ENCODE measurements around the gene GRK5. TPM values are rescaled to one million over a fixed set of nuclear protein-coding genes. Genes with fewer than 3 reads are reported as not detected.

Gene GRK5
- total RNA-seq, 2 experiments from 2014 or later, result 11.4 to 13.3 TPM

- ChIA-PET POLR2A (no interaction called here), CTCF (interaction anchor here (0.6 to 3.2 kb wide), 27 partner anchors 8 to 341 kb away, joined by 3 to 21 read pairs (median 4); partner anchors contain the start of gene GRK5)
These were observed 238.6 kb downstream of the GRK5 start for GRCh38 chr10:119445935-119446317.

GRCh38 chr10:119446441-119447277 lies 239.3 kb downstream of the GRK5 start:
- POLR2A ChIA-PET, result no interaction called here

GRCh38 chr10:119447421-119447820 lies 240.1 kb downstream of the GRK5 start:
- ChIA-PET CTCF (interaction anchor here (1.0 kb wide), 1 partner anchor 249 kb away, joined by 3 read pairs; no protein-coding TSS in a partner anchor), POLR2A (no interaction called here)

More at GRCh38 chr10:119446441-119447277, 239.3 kb downstream of the GRK5 start:
- CTCF ChIA-PET, result interaction anchor here (0.6 to 1.9 kb wide), 4 partner anchors 21 to 267 kb away, joined by 3 to 5 read pairs (median 4); no protein-coding TSS in a partner anchor

- POLR2A ChIA-PET, result no interaction called here
- CTCF ChIA-PET, result interaction anchor here (1.0 kb wide), 1 partner anchor 249 kb away, joined by 3 read pairs; no protein-coding TSS in a partner anchor
These were observed 240.6 kb downstream of the GRK5 start for GRCh38 chr10:119447823-119448546.

- ChIA-PET POLR2A (no interaction called here), CTCF (interaction anchor here (0.6 to 1.5 kb wide), 3 partner anchors 91 to 250 kb away, joined by 3 read pairs; partner anchors contain the start of gene GRK5)
These were observed 241.5 kb downstream of the GRK5 start for GRCh38 chr10:119448628-119449584.

DNA sequence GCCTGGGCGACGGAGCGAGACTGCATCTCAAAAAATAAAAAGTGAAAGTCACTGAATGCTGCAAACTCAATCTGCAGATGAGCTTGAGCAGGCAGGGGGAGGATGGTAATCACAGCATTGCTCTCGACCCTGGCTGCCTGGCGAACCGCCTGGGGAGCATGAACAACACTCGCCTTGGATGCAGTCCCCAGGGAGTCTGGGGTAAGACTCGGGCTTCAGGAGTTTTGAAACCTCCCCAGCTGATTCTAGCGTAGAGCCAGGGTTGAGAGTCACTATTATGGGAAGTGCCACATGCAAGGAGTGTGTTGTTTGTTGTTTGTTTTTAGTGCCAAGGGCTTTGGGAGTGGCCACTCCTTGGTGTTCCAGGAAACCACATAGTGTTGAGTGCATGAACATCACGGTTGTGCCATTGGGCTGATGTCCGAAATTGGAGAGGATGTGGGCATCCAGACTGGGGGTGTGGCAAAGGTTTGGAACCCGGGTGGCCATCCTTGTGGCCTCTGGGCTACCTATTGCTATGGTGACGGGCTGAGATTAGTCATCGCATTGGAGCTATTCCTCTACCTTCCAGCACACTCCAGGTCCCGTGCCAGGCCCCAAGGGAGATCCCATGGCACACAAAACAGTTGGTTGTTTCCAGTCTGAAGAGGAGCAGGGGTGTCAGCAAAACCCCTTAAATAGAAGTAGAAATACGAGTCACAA lies 242.5 kb downstream of the GRK5 start:
- ChIA-PET POLR2A (no interaction called here), CTCF (interaction anchor here (0.6 to 1.5 kb wide), 3 partner anchors 92 to 251 kb away, joined by 3 read pairs; partner anchors contain the start of gene GRK5)

DNA sequence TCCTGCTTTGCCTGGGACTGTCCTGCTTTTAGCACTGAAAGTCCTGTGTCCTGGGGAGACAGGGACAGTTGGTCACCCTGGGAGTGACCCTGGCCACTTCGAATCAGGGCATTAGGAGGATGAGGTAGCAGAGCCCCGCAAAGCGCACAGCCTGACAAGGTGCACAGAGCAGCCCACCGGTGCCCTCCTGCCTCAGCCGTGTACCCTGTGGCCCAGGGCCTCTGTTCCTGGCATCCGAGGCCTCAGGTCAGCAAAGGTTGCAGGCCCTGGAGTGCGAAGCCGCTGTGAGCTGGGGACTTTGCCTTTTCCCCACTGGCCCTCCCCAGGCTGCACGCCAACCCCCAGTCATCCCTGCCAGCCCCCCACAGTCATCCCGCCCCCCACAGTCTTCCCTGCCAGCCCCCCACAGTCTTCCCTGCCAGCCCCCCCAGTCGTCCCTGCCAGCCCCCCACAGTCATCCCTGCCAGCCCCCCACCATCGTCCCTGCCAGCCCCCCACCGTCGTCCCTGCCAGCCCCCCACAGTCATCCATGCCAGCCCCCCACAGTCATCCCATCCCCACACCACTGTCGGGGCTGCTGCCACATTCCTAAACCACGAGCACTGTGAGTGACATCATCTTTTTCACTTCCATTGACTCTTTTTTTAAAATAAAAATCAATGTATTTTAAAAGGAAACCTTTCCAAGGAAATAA lies 243.4 kb downstream of the GRK5 start:
- ChIA-PET CTCF (no interaction called here), POLR2A (no interaction called here)

GRCh38 chr10:119451300-119451896 lies 244.0 kb downstream of the GRK5 start:
- CTCF ChIA-PET, result no interaction called here
- POLR2A ChIA-PET, result no interaction called here

GRCh38 chr10:119452396-119452795 lies 245.0 kb downstream of the GRK5 start:
- ChIA-PET POLR2A (no interaction called here), CTCF (no interaction called here)

GRCh38 chr10:119453313-119453712 lies 245.9 kb downstream of the GRK5 start:
- CTCF ChIA-PET, result interaction anchor here (1.1 to 1.7 kb wide), 2 partner anchors 8 to 36 kb away, joined by 3 to 4 read pairs; no protein-coding TSS in a partner anchor
- POLR2A ChIA-PET, result no interaction called here

DNA sequence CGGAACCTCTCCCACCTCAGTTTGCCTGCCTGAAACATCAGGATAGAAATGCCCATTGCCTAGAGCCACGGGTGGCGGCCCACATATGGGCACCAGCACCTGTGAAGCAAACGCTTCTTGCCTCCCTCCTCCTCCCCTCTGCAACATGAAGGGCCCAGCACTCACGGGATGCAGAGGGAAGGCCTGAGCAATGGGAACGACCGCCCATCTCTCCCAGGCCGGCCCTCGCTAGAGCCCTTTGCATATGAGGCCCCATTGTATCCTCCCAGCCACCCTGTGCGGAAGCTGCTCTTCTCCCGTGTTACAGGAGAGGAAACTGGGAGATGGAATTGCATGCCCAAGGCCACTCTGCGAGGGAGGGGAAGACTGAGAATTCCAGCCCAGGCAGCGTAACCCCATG lies 246.9 kb downstream of the GRK5 start:
- ChIA-PET CTCF (interaction anchor here (1.7 kb wide), 1 partner anchor 9 kb away, joined by 4 read pairs; no protein-coding TSS in a partner anchor), POLR2A (no interaction called here)

DNA sequence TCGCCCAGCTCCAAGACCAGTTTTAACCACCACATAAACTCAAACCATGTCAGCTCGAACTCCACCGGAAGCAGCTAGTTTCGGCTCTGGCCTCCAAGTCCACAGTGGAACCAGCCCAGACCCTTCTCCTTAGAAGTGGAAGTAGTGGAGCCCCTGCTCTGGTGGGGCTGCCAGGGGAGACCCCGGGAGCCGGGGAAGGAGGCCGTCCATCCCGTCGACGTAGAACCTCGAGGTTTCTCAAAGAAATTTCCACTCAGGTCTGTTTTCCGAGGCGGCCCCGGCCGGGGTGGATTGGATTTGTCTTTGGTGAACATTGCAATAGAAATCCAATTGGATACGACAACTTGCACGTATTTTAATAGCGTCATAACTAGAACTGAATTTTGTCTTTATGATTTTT lies 247.6 kb downstream of the GRK5 start:
- ChIA-PET POLR2A (no interaction called here), CTCF (interaction anchor here (1.7 kb wide), 1 partner anchor 10 kb away, joined by 4 read pairs; no protein-coding TSS in a partner anchor)

DNA sequence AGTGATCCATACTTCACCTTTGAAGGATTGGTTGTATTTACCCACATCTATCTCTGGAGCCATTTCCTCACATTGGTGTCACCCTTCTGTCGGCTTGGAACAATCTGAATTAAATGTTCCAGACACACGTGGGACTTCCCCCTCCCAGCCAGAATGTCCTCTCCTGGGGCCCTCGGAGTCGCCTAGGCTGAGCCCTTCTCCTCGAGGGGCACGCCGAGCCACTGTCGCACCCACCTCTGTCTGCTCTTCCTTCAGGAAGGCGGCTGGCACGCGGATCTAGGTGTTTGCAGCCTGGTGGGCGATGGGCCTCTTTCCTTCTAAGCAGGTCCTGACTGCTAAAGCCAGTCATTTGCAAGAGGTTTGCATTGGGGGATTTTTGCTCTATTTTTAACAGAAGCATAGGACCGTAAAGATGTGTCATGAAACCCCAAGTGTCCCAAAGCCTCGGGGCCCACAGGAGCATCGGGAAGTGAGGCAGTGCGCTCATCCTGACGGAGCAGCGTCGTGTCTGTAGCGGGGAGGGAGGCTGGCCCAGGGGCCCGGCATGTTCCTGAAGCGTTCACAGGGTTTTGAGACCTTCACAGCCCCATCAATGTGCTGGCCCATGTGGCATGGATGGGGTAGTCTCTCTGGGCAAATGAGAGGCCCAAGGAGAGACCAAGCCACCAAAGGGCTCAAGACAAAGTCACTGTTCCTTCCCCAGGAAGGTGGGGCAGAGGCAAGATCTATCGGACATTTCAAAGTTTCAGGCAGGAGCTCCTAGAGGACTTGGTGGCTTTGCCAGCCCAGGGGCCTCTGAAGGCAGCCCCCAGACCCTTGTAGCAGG lies 248.5 kb downstream of the GRK5 start:
- POLR2A ChIA-PET, result no interaction called here
- CTCF ChIA-PET, result interaction anchor here (0.6 kb wide), 1 partner anchor 224 kb away, joined by 3 read pairs; no protein-coding TSS in a partner anchor

DNA sequence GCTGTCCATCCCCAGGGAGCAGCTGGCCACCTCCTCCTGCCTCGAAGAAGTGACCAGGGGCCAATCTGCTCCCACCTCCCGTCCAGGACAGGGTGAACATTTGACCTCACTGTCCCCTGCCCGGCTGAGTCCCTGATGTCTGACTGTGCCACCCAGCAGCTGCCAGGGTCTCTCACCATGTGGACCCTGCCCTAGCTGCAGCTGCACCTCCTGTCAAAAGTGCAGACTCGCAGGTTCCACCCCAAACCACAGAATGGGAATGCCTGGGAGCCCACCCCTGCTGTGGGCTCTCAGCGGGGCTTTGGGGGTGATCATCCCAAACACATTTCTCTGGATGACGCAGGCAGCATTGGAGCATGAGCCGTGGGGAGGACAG lies 249.1 kb downstream of the GRK5 start:
- CTCF ChIA-PET, result interaction anchor here (0.6 kb wide), 1 partner anchor 223 kb away, joined by 3 read pairs; no protein-coding TSS in a partner anchor
- POLR2A ChIA-PET, result no interaction called here

- ChIA-PET POLR2A (no interaction called here), CTCF (interaction anchor here (1.5 kb wide), 1 partner anchor 22 kb away, joined by 3 read pairs; no protein-coding TSS in a partner anchor)
These were observed 250.8 kb downstream of the GRK5 start for GRCh38 chr10:119457966-119458766.

All from activated CD8-positive, alpha-beta memory T cell treated with anti-CD3 and anti-CD28 coated beads for 36 hours (primary cell).